ENCODE measurements around the gene CLIP4. TPM values are rescaled to one million over a fixed set of nuclear protein-coding genes. Genes with fewer than 3 reads are reported as not detected.

Gene CLIP4
- total and polyA plus RNA-seq, 10 of the 15 experiments (the other 5 are each of a cell fraction or from before 2014, with no cell fraction given), result 5.5 to 34.9 (median 16.8) TPM

DNA sequence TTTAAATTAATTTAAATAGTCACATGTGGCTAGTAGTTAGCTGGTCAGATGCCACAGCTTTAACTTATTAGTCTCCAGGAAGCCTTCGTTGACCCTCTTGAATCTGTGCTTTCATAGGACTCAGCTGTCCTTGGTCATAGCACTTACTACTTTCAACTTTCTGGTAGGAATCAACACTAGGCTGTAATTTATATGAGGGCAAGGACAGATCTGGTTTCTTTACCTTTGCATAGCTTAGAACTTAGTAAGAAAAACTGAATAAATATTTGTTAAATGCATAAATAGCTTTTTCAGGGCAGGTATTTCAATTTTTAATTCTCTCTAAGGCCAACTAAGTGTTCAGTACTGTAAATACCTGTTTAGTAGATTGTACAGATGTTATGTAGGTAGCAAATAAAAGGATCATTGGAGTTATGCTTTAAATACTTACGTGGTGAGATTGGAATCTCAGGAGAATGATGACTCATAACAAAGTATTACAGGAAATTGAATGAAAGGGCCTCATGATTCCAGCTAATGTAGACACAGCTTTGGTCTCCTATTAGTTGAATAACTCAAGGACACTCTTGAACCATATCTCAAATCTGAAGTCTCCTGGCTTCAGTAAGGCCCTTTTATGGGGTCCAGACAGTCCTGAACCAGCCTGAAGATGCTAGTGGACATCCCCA is 2.6 kb downstream of the CLIP4 start (continued):
- TF ChIP-seq, protein P1, sequence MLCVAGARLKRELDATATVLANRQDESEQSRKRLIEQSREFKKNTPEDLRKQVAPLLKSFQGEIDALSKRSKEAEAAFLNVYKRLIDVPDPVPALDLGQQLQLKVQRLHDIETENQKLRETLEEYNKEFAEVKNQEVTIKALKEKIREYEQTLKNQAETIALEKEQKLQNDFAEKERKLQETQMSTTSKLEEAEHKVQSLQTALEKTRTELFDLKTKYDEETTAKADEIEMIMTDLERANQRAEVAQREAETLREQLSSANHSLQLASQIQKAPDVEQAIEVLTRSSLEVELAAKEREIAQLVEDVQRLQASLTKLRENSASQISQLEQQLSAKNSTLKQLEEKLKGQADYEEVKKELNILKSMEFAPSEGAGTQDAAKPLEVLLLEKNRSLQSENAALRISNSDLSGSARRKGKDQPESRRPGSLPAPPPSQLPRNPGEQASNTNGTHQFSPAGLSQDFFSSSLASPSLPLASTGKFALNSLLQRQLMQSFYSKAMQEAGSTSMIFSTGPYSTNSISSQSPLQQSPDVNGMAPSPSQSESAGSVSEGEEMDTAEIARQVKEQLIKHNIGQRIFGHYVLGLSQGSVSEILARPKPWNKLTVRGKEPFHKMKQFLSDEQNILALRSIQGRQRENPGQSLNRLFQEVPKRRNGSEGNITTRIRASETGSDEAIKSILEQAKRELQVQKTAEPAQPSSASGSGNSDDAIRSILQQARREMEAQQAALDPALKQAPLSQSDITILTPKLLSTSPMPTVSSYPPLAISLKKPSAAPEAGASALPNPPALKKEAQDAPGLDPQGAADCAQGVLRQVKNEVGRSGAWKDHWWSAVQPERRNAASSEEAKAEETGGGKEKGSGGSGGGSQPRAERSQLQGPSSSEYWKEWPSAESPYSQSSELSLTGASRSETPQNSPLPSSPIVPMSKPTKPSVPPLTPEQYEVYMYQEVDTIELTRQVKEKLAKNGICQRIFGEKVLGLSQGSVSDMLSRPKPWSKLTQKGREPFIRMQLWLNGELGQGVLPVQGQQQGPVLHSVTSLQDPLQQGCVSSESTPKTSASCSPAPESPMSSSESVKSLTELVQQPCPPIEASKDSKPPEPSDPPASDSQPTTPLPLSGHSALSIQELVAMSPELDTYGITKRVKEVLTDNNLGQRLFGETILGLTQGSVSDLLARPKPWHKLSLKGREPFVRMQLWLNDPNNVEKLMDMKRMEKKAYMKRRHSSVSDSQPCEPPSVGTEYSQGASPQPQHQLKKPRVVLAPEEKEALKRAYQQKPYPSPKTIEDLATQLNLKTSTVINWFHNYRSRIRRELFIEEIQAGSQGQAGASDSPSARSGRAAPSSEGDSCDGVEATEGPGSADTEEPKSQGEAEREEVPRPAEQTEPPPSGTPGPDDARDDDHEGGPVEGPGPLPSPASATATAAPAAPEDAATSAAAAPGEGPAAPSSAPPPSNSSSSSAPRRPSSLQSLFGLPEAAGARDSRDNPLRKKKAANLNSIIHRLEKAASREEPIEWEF (IDR thresholded peaks at IDR 0.05; ENCODE audit: insufficient replicate concordance, low read depth, low read length), result no peak

- intact Hi-C loops (cut with micrococcal nuclease; ENCODE audit: unreplicated experiment), result loop anchor here (5.0 kb wide), 1 partner anchor 78 kb away; no protein-coding TSS in a partner anchor
- peak overlapping the region; percentile 21; the same call in 1 of the 2 replicates for H3K4me2 ChIP-seq (ENCODE audit: control insufficient read depth, insufficient read depth)
- no peak for TF ChIP-seq ZNF274 (IDR thresholded peaks at IDR 0.05; ENCODE audit: insufficient read depth, insufficient read length)
- TF ChIP-seq ATF2 (IDR thresholded peaks at IDR 0.05; ENCODE audit: low read length), result no peak
- TF ChIP-seq BCL11A (IDR thresholded peaks at IDR 0.05; ENCODE audit: low read depth, low read length), result no peak
- no peak for TF ChIP-seq IKZF1 (conservative IDR thresholded peaks at IDR 0.05)
- no peak for TF ChIP-seq CREM (IDR thresholded peaks at IDR 0.05; ENCODE audit: low read depth)
- TF ChIP-seq, protein P2, sequence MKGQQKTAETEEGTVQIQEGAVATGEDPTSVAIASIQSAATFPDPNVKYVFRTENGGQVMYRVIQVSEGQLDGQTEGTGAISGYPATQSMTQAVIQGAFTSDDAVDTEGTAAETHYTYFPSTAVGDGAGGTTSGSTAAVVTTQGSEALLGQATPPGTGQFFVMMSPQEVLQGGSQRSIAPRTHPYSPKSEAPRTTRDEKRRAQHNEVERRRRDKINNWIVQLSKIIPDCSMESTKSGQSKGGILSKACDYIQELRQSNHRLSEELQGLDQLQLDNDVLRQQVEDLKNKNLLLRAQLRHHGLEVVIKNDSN (IDR thresholded peaks at IDR 0.05; ENCODE audit: borderline replicate concordance, extremely low read length, insufficient read depth, low read depth, low read length), result no peak
- TF ChIP-seq SMAD5 (IDR thresholded peaks at IDR 0.05; ENCODE audit: low read depth), result no peak
- TF ChIP-seq, protein P3, sequence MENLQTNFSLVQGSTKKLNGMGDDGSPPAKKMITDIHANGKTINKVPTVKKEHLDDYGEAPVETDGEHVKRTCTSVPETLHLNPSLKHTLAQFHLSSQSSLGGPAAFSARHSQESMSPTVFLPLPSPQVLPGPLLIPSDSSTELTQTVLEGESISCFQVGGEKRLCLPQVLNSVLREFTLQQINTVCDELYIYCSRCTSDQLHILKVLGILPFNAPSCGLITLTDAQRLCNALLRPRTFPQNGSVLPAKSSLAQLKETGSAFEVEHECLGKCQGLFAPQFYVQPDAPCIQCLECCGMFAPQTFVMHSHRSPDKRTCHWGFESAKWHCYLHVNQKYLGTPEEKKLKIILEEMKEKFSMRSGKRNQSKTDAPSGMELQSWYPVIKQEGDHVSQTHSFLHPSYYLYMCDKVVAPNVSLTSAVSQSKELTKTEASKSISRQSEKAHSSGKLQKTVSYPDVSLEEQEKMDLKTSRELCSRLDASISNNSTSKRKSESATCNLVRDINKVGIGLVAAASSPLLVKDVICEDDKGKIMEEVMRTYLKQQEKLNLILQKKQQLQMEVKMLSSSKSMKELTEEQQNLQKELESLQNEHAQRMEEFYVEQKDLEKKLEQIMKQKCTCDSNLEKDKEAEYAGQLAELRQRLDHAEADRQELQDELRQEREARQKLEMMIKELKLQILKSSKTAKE (IDR thresholded peaks at IDR 0.05; ENCODE audit: low read depth, poor library complexity, severe bottlenecking), result no peak
- no peak for TF ChIP-seq MEF2B (IDR thresholded peaks at IDR 0.05; ENCODE audit: partially characterized antibody, poor library complexity, severe bottlenecking)
- no peak for TF ChIP-seq FOXK2 (IDR thresholded peaks at IDR 0.05)
Observed at GRCh38 chr2:29119211-29119610, 4.0 kb downstream of the CLIP4 start.

More at GRCh38 chr2:29119211-29119610, 4.0 kb downstream of the CLIP4 start:
- ATAC-seq (no peak), FAIRE-seq (no peak), DNase-seq (ENCODE audit: low read depth, low spot score) (no peak)
- in situ Hi-C loops (cut with MboI), result no loop called here
- no TSS peak for BruUV-seq (replicated peaks)
- ChIA-PET RAD21 (ENCODE audit: unreplicated experiment) (interaction anchor here (1.2 to 2.9 kb wide), 2 partner anchors 11 to 13 kb away, joined by 3 to 17 read pairs; no protein-coding TSS in a partner anchor), SMC1A (ENCODE audit: uncharacterized antibody, unreplicated experiment) (interaction anchor here (1.3 to 6.7 kb wide), 3 partner anchors 10 to 29 kb away, joined by 3 to 73 read pairs (median 38); no protein-coding TSS in a partner anchor), CTCF (interaction anchor here (0.7 to 5.9 kb wide), 3 partner anchors 10 to 573 kb away, joined by 3 to 39 read pairs (median 4); no protein-coding TSS in a partner anchor), POLR2A (interaction anchor here (0.5 to 1.6 kb wide), 4 partner anchors 10 to 18 kb away, joined by 3 to 9 read pairs (median 6); no protein-coding TSS in a partner anchor)
- Histone ChIP-seq H3K27ac (ENCODE audit: control insufficient read depth, insufficient read depth) (no peak overlapping the region), H4K20me1 (ENCODE audit: control insufficient read depth, insufficient read depth) (no peaks in the 10 kb centered on the region), H3K36me3 (ENCODE audit: control insufficient read depth in 2 of 2, insufficient read depth in 2 of 2, low read length in 1 of 2) (no peaks in the 10 kb centered on the region; a peak in 2 of 4 replicates), H3K4me3 (no peak overlapping the region), H3K9ac (ENCODE audit: control insufficient read depth, insufficient read depth, low read length) (no peak overlapping the region), H3K27me3 (replicated peaks in 1 of 2; ENCODE audit: control insufficient read depth in 2 of 2, insufficient read depth in 2 of 2, low read length in 1 of 2) (no peaks in the 10 kb centered on the region), H2AFZ (ENCODE audit: control insufficient read depth, low read depth, low read length) (no peak overlapping the region), H3K79me2 (ENCODE audit: control insufficient read depth, insufficient read depth, low read length) (peaks cover 20% of the 10 kb centered on the region), H3K9me3 (replicated peaks; ENCODE audit: control insufficient read depth, insufficient read depth, low read length) (peaks cover 3% of the 10 kb centered on the region; the same call in 2 of the 3 replicates), H3K4me1 (ENCODE audit: control insufficient read depth, insufficient read depth, low read length) (peaks cover 16% of the 10 kb centered on the region)
- 50% methylated on average over 4 of the region's 4 CpGs for WGBS (ENCODE audit: insufficient coverage, insufficient replicate concordance, low lambda C conversion rate, missing lambda C conversion rate)

All from GM12878 (cell line).